Renal pelvis (tissue), 4 donors: ENCODE data around the gene WLS. TPM values are rescaled to one million over a fixed set of nuclear protein-coding genes. Genes with fewer than 3 reads are reported as not detected.
"Not testable (repeated sequence)": the region's sequence is repeated elsewhere in the genome, so short reads cannot be mapped to it uniquely, and the experiment has no call there.

ENCODE experiments used
- DNase-seq: peaks from one replicate; pipeline ENCODE4 v3.0.0-alpha.2; 2013
- polyA plus RNA-seq, 3 donors: library from polyadenylated mRNA; unstranded; fragments of 120-200 nt; gene quantifications; one replicate each; pipeline ENCODE4 v1.2.1, GENCODE V29; 2013; ENCODE audit not compliant: insufficient read length in 3 of 3

Gene WLS
- polyA plus RNA-seq, 3 donors = 130 to 148 (median 132) TPM

DNA sequence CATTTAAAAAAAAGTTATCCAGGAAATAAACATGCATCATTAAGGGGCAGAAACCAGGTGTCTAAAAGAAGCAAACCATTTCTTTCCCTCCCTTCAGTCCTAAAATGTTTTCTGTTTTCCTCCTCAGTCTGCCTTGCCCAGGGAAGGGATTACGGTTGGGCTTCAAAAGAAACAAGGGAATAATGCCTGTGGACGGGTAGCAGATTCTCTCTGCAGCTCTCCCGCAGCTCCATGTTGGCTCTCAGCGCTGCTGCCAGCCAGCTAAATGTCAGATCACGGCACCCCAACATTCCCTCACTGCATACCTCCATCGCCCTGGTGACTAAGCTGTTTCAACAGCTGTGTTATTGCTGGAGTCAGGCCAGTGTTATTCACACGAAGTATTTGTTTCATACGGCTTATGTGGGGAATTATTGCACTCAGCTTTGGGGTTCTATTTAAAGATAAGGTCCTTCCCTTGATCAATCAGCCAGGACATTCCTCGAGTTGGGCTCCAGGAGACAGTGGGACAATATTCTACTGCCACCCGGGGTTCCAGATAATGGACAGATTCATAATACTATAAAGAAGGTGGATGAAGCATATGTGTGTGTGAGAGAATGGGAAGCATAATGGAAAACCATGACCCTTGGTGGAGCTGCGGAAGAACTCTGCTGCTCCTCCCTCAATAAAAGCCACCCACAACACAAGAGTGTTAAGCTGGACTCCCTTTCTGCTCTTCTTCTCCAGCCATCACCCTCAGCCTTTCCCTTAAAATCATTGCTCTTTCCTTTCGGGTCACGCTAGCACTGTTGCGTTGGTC, 58.2 kb downstream of the WLS start:
- DNase-seq = peak; percentile 72

GRCh38 chr1:68173283-68173935, 58.9 kb downstream of the WLS start:
- DNase-seq = peak; percentile 72

- not testable (repeated sequence) for DNase-seq
Observed at GRCh38 chr1:68171795-68172194, 60.5 kb downstream of the WLS start.

DNA sequence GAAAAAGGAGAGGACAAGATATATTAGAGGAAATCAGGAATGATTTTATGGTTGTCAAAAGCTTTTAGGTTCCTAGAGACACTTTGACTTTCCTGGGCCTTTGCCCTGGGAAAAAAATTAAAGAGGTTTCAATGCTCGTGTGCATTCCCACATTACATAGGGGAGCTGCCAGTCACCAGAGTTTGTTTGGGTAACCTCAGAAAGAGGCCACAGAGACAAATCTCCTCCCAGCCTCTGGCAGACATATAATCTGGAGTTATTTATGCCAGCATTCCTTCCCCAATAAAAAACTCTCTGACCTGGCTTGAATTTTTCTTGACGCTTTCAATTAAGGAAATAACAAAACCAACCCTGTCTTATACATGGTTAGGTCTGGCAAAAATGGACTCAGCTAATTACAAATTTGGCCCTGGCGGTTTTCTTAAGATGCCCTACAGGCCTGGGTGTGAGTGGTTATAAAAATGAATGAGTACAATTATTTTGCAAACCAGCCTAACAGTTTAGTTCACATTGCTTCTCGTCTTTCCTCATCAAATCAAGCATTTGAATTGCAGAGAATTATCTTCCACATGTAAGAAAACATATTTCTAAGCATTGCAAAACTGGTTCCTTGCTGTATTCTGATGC, 63.7 kb downstream of the WLS start:
- no peak for DNase-seq

GRCh38 chr1:68167211-68167610, 65.1 kb downstream of the WLS start:
- no peak for DNase-seq

DNA sequence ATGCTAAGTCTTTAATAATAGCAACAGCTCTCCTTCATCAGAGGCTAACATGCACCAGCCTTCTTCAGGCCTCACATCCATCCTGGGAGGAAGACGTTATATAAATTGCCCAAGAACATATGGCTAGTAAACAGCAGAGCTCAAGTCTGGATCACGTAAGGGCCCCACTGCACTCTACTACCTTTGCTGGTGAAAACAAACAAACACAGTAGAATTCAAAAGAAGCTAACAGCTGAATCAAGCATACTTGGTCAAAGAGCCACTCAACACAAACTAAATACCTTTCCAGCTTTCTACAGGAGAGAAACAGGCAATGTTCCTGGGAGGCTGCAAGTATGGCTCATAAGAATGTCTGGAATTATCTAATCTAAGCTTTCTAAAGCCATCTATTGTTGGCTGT, 66.0 kb downstream of the WLS start:
- DNase-seq = no peak

GRCh38 chr1:68165665-68166064, 66.7 kb downstream of the WLS start:
- DNase-seq = no peak

DNA sequence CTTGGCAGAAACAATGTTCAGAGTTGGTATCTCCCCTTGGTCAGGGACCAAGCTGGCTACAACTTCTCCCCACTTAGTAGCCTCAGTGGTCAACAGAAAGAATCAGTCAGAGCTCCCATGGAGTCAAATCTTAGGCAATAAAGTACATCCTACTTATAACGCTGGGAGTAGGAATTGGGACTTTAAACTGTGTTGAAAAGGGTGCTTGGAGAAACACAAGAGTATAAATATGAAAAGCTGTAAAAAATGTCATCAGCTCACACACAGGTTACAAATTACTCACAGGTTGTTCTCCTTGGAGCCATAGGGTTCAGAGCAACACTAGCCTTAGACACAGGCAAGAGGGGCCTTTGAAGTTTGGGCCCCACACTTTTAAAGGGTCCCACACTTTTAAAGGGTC, 67.4 kb downstream of the WLS start:
- no peak for DNase-seq

- no peak for DNase-seq
Observed at GRCh38 chr1:68163220-68163619, 69.1 kb downstream of the WLS start.

GRCh38 chr1:68162761-68163160, 69.6 kb downstream of the WLS start:
- DNase-seq = no peak

DNA sequence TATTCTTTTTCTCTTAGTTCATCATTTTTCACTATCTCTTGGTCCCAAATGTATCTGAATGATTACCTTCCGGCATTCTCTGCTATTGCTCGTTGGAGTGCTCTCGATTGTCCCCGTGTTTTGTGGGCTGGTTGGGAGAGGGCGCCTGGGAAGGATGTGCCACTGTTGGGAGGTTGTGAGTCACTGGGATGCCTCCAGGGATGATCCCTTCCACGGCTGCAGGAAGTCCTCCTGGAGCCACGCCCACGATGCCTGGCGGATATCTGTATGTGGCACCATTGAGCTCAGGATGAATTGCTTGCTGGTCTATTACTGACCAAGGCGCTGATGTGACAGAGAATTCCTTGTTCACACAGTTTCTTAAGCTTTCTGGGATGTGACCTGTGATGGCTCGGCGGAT, 70.7 kb downstream of the WLS start:
- not testable (repeated sequence) for DNase-seq

GRCh38 chr1:68160935-68161334, 71.4 kb downstream of the WLS start:
- not testable (repeated sequence) for DNase-seq

DNA sequence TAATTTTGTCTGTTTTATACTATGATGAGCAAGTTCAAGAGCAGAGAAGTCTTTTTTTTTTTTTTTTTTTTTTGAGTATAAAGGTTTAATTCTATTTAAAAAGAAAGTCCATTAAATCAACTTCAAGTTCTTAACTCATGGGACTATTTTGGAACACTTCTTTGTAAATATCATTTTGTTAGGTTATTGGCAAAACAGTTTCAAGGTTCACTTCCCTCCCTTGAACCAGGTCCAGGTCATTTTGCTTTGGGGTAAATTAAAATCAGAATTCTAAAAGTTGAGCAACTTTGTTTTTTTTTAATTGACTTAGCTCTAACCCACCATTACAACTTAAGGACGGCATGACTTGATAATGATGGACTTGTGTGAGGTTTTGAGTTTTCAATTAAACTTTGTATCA, 72.3 kb downstream of the WLS start:
- DNase-seq = no peak

GRCh38 chr1:68158837-68159236, 73.5 kb downstream of the WLS start:
- no peak for DNase-seq

GRCh38 chr1:68157416-68157815, 74.9 kb downstream of the WLS start:
- DNase-seq = no peak

- no peak for DNase-seq
Observed at GRCh38 chr1:68151690-68152089, 80.6 kb downstream of the WLS start.

GRCh38 chr1:68149907-68150306, 82.4 kb downstream of the WLS start:
- DNase-seq = no peak

DNA sequence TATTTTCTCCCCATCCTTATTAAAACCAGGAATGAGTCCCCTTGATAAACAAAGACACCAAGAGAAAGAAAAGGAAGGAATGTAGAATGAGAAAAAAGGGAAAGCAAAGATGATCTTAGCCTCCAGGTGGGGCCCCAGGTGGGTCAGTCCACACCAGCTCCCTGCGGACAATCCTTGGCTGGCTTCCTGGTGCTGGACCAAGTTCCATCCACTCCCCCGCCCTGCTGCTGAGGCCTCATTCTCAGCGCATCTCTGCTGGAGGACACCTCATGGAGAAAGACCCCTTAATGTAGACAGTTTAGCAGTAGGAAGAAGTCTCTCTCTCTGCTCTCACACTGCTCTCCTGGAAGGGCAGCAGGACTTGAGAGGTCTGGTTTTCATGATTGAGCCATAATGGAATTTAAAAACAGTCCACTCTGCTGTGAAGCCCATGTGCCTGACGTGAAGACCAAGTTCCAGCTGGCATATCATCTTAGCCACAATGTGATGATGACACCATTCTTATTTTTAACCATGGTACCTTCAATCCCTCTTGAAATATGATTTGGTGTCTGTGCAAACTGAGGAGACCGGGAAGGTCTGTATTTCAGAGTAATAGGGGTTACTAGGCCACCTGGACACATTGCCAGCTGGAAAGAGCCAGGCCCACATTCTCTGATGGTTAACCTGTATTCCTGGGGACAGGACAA, 83.1 kb downstream of the WLS start:
- DNase-seq = no peak

- no peak for DNase-seq
Observed at GRCh38 chr1:68148631-68149030, 83.7 kb downstream of the WLS start.

GRCh38 chr1:68147534-68148171, 84.7 kb downstream of the WLS start:
- DNase-seq = peak; percentile 52

DNA sequence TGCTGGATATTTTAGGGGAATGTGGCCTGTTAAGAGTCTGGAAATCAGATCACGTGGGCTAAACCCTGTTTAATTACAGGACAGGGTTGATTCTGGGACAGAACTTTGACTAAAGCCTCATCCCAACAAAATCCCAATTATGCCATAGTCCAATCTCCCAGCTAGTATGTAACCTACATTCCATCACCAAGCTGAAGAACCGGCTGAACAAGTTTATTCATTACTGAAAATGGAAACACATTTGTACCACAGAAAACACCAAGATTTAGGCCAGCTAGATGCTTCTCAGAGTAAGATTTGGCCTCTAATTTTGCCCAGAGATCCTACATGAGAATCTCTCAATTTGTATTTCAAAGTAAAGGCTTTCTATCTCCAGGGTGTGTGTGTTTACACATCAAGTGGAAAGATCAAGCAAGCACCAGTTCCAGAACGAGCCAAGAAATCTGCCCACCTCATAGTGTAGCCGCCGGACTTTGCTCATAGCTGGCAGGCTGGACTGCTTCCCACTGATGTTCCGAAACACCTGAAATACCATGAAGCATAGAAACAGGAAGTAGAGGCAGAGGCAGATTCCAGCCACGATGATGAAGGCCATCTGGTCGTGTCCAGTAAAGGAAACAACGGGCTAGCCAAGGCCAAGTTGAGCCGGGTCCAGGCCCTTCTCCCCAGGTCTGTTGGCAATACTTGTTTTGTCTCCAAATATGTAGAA, 86.8 kb downstream of the WLS start:
- peak; percentile 46 for DNase-seq
